HEK293T (cell line): ENCODE data around the gene MGRN1.

Experiments
- ARNT ChIP-seq: fragments of 450-650 bp; IDR thresholded peaks from 2 replicates; pipeline ENCODE4 v1.6.1; 2017; ENCODE audit warnings: mild to moderate bottlenecking
- BHLHE40 ChIP-seq: fragments of 450-650 bp; IDR thresholded peaks from 2 replicates; pipeline ENCODE4 v1.6.1; 2016; ENCODE audit warnings: mild to moderate bottlenecking, moderate library complexity, borderline replicate concordance
- FOXM1 ChIP-seq: fragments of 450-650 bp; IDR thresholded peaks from 2 replicates; pipeline ENCODE4 v1.6.1; 2017; ENCODE audit warnings: mild to moderate bottlenecking, borderline replicate concordance
- SUZ12 ChIP-seq: fragments of 450-650 bp; IDR thresholded peaks from 2 replicates; pipeline ENCODE4 v1.6.1; 2016; ENCODE audit warnings: mild to moderate bottlenecking
- ZNF384 ChIP-seq: fragments of 450-650 bp; IDR thresholded peaks from 2 replicates; pipeline ENCODE4 v1.6.1; 2016

DNA sequence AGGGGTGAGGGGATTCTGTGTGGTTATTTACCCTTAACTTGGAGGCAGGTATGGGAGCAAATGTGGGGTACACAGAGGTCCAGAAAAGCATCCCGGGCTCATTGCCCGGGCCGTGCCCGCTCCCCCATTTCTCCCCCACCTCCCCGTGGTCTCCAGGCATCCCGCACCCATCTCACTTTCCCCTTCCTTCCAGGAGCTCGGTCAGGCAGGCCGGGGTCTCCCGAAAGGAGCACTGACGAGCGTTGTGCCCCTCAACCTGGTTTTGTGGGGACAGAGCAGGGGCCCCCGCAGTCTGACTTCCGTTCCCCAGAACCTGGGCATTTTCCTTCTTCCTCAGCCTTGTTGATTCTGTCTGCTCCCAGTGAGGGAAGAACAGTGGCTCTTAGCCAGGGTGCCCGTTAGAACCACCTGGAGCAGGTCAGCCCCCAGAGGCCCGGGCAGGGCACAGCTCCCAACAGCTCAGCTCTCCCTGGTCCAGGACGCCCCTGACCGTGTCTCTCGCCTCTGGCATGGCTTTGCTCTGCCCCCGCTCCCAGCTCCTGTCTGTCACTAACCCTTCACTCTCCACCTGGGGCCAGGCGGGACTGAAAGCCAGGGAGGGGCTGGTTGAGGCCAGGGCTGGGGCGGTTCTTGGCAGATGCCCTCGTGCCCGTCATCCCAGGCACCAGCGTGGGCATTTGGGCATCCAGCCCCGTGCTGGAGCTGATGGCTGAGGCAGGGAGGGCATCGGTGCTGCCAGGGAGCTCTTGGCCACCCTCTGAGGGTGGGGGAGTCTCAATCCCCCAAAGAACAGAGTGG lies 56.2 kb downstream of the MGRN1 start:
- TF ChIP-seq ARNT (no peak), SUZ12 (no peak), FOXM1 (no peak), ZNF384 (no peak), BHLHE40 (no peak)
